HepG2 (cell line): ENCODE data around the gene VAT1L. TPM values are rescaled to one million over a fixed set of nuclear protein-coding genes. Genes with fewer than 3 reads are reported as not detected.

ENCODE experiments used
- ATAC-seq: fragments of 200-7000 bp; cut with Tn5 transposase; 3 replicates; pipeline ENCODE4 v1.9.1; 2020; ENCODE audit warnings: mild to moderate bottlenecking, moderate library complexity
- BruUV-seq: library from RNA; stranded (reverse); fragments of 400-500 nt; replicated peaks from 2 replicates; lab custom pipeline; 2021; lab: Mats Ljungman, UMichigan
- CTCF ChIA-PET: fragments of 300-600 bp; formaldehyde crosslinking; extraction: SDS; loops from one replicate; lab custom pipeline; 2021; ENCODE audit warnings: low total read pairs, inconsistent platforms, low intra/inter-chr PET ratio; lab: Yijun Ruan, JAX
- POLR2A ChIA-PET: fragments of 350-600 bp; sonication (Branson Sonifier 250); formaldehyde crosslinking; loops from one replicate; lab custom pipeline; 2020; ENCODE audit warnings: antibody characterized with exemption, inconsistent platforms; lab: Yijun Ruan, JAX
- DNase-seq: peaks from one replicate; pipeline ENCODE4 v3.0.0-alpha.2; 2015; ENCODE audit warnings: low spot score
- FAIRE-seq: peaks from 3 replicates; lab custom pipeline; 2011; peaks lifted over from hg19 to GRCh38; lab: Jason Lieb, UNC
- H2AFZ ChIP-seq: one replicate; pipeline ENCODE4 v1.6.1; 2011; ENCODE audit warnings: low read length, inconsistent platforms
- H3K27ac ChIP-seq: fragments of 300-600 bp; 3 replicates; pipeline ENCODE4 v1.8.0; 2011; ENCODE audit warnings: mixed run types, mild to moderate bottlenecking, mixed read lengths, low read length, inconsistent platforms; ENCODE audit not compliant: insufficient read depth; ENCODE audit errors: extremely low read length
- H3K27me3 ChIP-seq, 2 experiments: fragments of 200-600 bp in 1 of 2; 2 replicates in 1 of 2; 3 replicates in 1 of 2; pipeline versions ENCODE4 v1.6.0 to v1.8.0; 2011; ENCODE audit warnings: low read length in 2 of 2, mild to moderate bottlenecking in 2 of 2, moderate library complexity in 2 of 2, inconsistent platforms in 1 of 2; ENCODE audit not compliant: insufficient read depth in 2 of 2, control insufficient read depth in 1 of 2
- H3K36me3 ChIP-seq, 2 experiments: fragments of 200-600 bp in 1 of 2; replicated peaks in 1 of 2; 2 replicates in 1 of 2; 3 replicates in 1 of 2; pipeline versions ENCODE4 v1.5.1 to v1.8.0; 2011; ENCODE audit warnings: low read length in 2 of 2, inconsistent platforms in 1 of 2; ENCODE audit not compliant: insufficient read depth in 2 of 2, control insufficient read depth in 1 of 2
- H3K4me1 ChIP-seq: 2 replicates; pipeline ENCODE4 v1.5.1; 2012; ENCODE audit warnings: low read length, inconsistent platforms; ENCODE audit not compliant: insufficient read depth
- H3K4me2 ChIP-seq: 2 replicates; pipeline ENCODE4 v1.6.0; 2011; ENCODE audit warnings: low read depth, low read length, inconsistent platforms
- H3K4me3 ChIP-seq, 3 experiments: fragments of 200-600 bp in 1 of 3; sonication (generic), shearing (Covaris generic) in 1 of 3; replicated peaks in 1 of 3; 2 replicates each; pipeline ENCODE4 v1.5.1; 2011 to 2016; ENCODE audit warnings: low read length in 3 of 3, inconsistent platforms in 2 of 3, low read depth in 2 of 3, mild to moderate bottlenecking in 2 of 3, control low read depth in 1 of 3, mixed read lengths in 1 of 3; ENCODE audit not compliant: insufficient read depth in 1 of 3
- H3K79me2 ChIP-seq: one replicate; pipeline ENCODE4 v1.6.1; 2011; ENCODE audit warnings: low read length, inconsistent platforms; ENCODE audit not compliant: insufficient read depth
- H3K9ac ChIP-seq: 2 replicates; pipeline ENCODE4 v1.6.0; 2011; ENCODE audit warnings: mild to moderate bottlenecking, low read depth, low read length, inconsistent platforms; ENCODE audit not compliant: insufficient read depth
- H3K9me3 ChIP-seq: 2 replicates; pipeline ENCODE4 v1.5.1; 2012; ENCODE audit warnings: mild to moderate bottlenecking, low read length
- H4K20me1 ChIP-seq: 2 replicates; pipeline ENCODE4 v1.6.0; 2011; ENCODE audit warnings: inconsistent platforms, mild to moderate bottlenecking, low read length, moderate library complexity; ENCODE audit not compliant: insufficient read depth
- AHDC1 ChIP-seq: sonication (generic); formaldehyde crosslinking; IDR thresholded peaks from 2 replicates; pipeline ENCODE4 v1.5.1; 2020; ENCODE audit warnings: mild to moderate bottlenecking, missing genetic modification reagents, borderline replicate concordance
- BATF2 ChIP-seq: sonication (generic); formaldehyde crosslinking; IDR thresholded peaks from 2 replicates; pipeline ENCODE4 v1.8.0; 2022; ENCODE audit warnings: mild to moderate bottlenecking, missing genetic modification reagents, moderate library complexity
- CBX5 ChIP-seq: sonication (generic); formaldehyde crosslinking; IDR thresholded peaks from 2 replicates; pipeline ENCODE4 v1.4.0; 2020; ENCODE audit warnings: missing genetic modification reagents, borderline replicate concordance
- ELF4 ChIP-seq: sonication (generic); formaldehyde crosslinking; IDR thresholded peaks from 2 replicates; pipeline ENCODE4 v1.5.0; 2020; ENCODE audit warnings: missing genetic modification reagents, mild to moderate bottlenecking, moderate library complexity, borderline replicate concordance
- KLF15 ChIP-seq: sonication (generic); formaldehyde crosslinking; IDR thresholded peaks from 2 replicates; pipeline ENCODE4 v1.8.1; 2023; ENCODE audit warnings: borderline replicate concordance, mild to moderate bottlenecking, inconsistent platforms, missing genetic modification reagents, mixed read lengths
- RAD51 ChIP-seq: fragments of 450-650 bp; IDR thresholded peaks from 2 replicates; pipeline ENCODE4 v1.6.1; 2016; ENCODE audit warnings: borderline replicate concordance
- SRF ChIP-seq: IDR thresholded peaks from 2 replicates; pipeline ENCODE4 v1.6.1; 2011; ENCODE audit warnings: mild to moderate bottlenecking, low read depth, low read length, moderate library complexity
- TGIF2 ChIP-seq: IDR thresholded peaks from 2 replicates; pipeline ENCODE4 v1.6.1; 2016; ENCODE audit warnings: control low read depth, missing compliant biosample characterization
- XRCC5 ChIP-seq: fragments of 200-400 bp; formaldehyde crosslinking; optimal IDR thresholded peaks from 2 replicates; pipeline ENCODE3; 2017; ENCODE audit warnings: mild to moderate bottlenecking, low read length
- ZC3H13 ChIP-seq: sonication (generic); formaldehyde crosslinking; IDR thresholded peaks from 2 replicates; pipeline ENCODE4 v1.8.1; 2023; ENCODE audit warnings: mild to moderate bottlenecking, missing genetic modification reagents, moderate library complexity
- ZNF441 ChIP-seq: sonication (generic); formaldehyde crosslinking; IDR thresholded peaks from 2 replicates; pipeline ENCODE4 v1.7.0; 2021; ENCODE audit warnings: missing genetic modification reagents, borderline replicate concordance
- ZNF569 ChIP-seq: sonication (generic); formaldehyde crosslinking; IDR thresholded peaks from 2 replicates; pipeline ENCODE4 v1.5.0; 2020; ENCODE audit warnings: mild to moderate bottlenecking, missing genetic modification reagents, moderate library complexity, borderline replicate concordance
- ZNF644 ChIP-seq: IDR thresholded peaks from 2 replicates; pipeline ENCODE4 v1.6.1; 2016; ENCODE audit warnings: low read depth
- ZNF766 ChIP-seq: sonication (generic); formaldehyde crosslinking; IDR thresholded peaks from 2 replicates; pipeline ENCODE4 v1.5.0; 2020; ENCODE audit warnings: missing genetic modification reagents, borderline replicate concordance
- ZNF776 ChIP-seq: sonication (generic); formaldehyde crosslinking; IDR thresholded peaks from 2 replicates; pipeline ENCODE4 v1.4.0; 2020; ENCODE audit warnings: mild to moderate bottlenecking, missing genetic modification reagents
- WGBS: methylation state at CpG from one replicate; pipeline ENCODE4 v1.1.6; 2017; ENCODE audit warnings: low lambda C conversion rate; 5-methylcytosine and 5-hydroxymethylcytosine counted together
- in situ Hi-C: cut with HindIII; loops from 2 replicates; pipeline ENCODE4 v1.10.0; 2017; ENCODE audit warnings: low pct_unique_long_range_greater_than_20kb; ENCODE audit not compliant: extremely low pct_ligation_motif_present
- intact Hi-C: fragments of 100-400 bp; cut with micrococcal nuclease; formaldehyde crosslinking; loops from one replicate; pipeline ENCODE4 v1.10.0; 2022; ENCODE audit not compliant: unreplicated experiment
- polyA plus RNA-seq, 8 experiments: library from polyadenylated mRNA; depleted of rRNA in 3 of 8; stranded (reverse) in 7 of 8; unstranded in 1 of 8; fragments of >200 nt; fragmentation: Illumina TruSeq in 4 of 8; extraction: Trizol in 4 of 8; gene quantifications; 2 replicates each; pipeline versions ENCODE4 v1.2.1 to v1.2.3, GENCODE V29; 2011 to 2016; ENCODE audit warnings: low read depth in 4 of 8, missing spikeins in 1 of 8, mixed read lengths in 1 of 8; ENCODE audit not compliant: insufficient read depth in 1 of 8
- total RNA-seq, 5 experiments: library from RNA; depleted of rRNA; stranded (reverse); fragments of >200 nt; fragmentation: Illumina TruSeq; extraction: Trizol; gene quantifications; 2 replicates each; pipeline ENCODE4 v1.2.3, GENCODE V29; 2016; ENCODE audit warnings: low read depth in 1 of 5
- TF ChIP-seq, protein P1 (sequence below): conservative IDR thresholded peaks from 2 replicates; pipeline ENCODE4 v1.6.1; 2018; ENCODE audit warnings: missing genetic modification reagents
- TF ChIP-seq, protein P2 (sequence below): IDR thresholded peaks from 2 replicates; pipeline ENCODE4 v1.6.1; 2016
- TF ChIP-seq, protein P3 (sequence below): IDR thresholded peaks from 2 replicates; pipeline ENCODE4 v1.6.1; 2016; ENCODE audit warnings: missing genetic modification reagents, missing compliant biosample characterization

Gene VAT1L
- total and polyA plus RNA-seq, 2 of the 13 experiments (the other 11 are each of a cell fraction or from before 2014, with no cell fraction given): not detected

GRCh38 chr16:77827032-77827431, 38.7 kb downstream of the VAT1L start:
- intact Hi-C loops (no loop called here), in situ Hi-C loops (no loop called here)
- ChIA-PET CTCF (no interaction called here), POLR2A (no interaction called here)
- Histone ChIP-seq H3K27me3 (peaks cover 0 to 36% of the 10 kb centered on the region in 2 experiments; a peak in 3 of 5 replicates), H3K4me3 (no peak overlapping the region), H3K27ac (no peak overlapping the region), H4K20me1 (no peaks in the 10 kb centered on the region), H3K36me3 (no peaks in the 10 kb centered on the region), H2AFZ (no peak overlapping the region), H3K9ac (no peak overlapping the region)
- BruUV-seq: no TSS peak
- 40% methylated on average over 3 of the region's 3 CpGs for WGBS
- no peak for ATAC-seq
- TF ChIP-seq ZC3H13: no peak
- no peak for TF ChIP-seq XRCC5
- no peak for TF ChIP-seq RAD51
- TF ChIP-seq, protein P1, sequence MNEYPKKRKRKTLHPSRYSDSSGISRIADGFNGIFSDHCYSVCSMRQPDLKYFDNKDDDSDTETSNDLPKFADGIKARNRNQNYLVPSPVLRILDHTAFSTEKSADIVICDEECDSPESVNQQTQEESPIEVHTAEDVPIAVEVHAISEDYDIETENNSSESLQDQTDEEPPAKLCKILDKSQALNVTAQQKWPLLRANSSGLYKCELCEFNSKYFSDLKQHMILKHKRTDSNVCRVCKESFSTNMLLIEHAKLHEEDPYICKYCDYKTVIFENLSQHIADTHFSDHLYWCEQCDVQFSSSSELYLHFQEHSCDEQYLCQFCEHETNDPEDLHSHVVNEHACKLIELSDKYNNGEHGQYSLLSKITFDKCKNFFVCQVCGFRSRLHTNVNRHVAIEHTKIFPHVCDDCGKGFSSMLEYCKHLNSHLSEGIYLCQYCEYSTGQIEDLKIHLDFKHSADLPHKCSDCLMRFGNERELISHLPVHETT: no peak
- no peak for TF ChIP-seq ELF4 (CRISPR knock-in tag)
- TF ChIP-seq TGIF2: no peak
- no peak for TF ChIP-seq AHDC1
- TF ChIP-seq, protein P2, sequence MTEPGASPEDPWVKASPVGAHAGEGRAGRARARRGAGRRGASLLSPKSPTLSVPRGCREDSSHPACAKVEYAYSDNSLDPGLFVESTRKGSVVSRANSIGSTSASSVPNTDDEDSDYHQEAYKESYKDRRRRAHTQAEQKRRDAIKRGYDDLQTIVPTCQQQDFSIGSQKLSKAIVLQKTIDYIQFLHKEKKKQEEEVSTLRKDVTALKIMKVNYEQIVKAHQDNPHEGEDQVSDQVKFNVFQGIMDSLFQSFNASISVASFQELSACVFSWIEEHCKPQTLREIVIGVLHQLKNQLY (CRISPR knock-in tag): no peak
- no peak for TF ChIP-seq ZNF569 (CRISPR knock-in tag)
- TF ChIP-seq ZNF441 (CRISPR knock-in tag): no peak
- no peak for TF ChIP-seq ZNF766 (CRISPR knock-in tag)
- TF ChIP-seq SRF: no peak
- TF ChIP-seq BATF2 (CRISPR knock-in tag): no peak
- TF ChIP-seq ZNF644 (CRISPR knock-in tag): no peak
- TF ChIP-seq, protein P3, sequence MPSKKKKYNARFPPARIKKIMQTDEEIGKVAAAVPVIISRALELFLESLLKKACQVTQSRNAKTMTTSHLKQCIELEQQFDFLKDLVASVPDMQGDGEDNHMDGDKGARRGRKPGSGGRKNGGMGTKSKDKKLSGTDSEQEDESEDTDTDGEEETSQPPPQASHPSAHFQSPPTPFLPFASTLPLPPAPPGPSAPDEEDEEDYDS (CRISPR knock-in tag): no peak
- no peak for TF ChIP-seq CBX5 (CRISPR knock-in tag)
- no peak for TF ChIP-seq ZNF776
- TF ChIP-seq KLF15: no peak
- TF ChIP-seq, all 625 proteins: peak for 0
- H3K4me1 ChIP-seq: no peaks in the 10 kb centered on the region
- no peak for DNase-seq
- no peak overlapping the region for H3K4me2 ChIP-seq
- no peak for FAIRE-seq
- no peaks in the 10 kb centered on the region for H3K79me2 ChIP-seq
- H3K9me3 ChIP-seq: no peaks in the 10 kb centered on the region
